SK-N-MC (cell line): Measurements from ENCODE around the gene CCNB3.

Source experiments
- DNase-seq: peaks from one replicate; pipeline ENCODE4 v3.0.0-alpha.2; 2011; ENCODE audit warnings: low read depth, low spot score
- H3K27ac ChIP-seq: fragments of 200-600 bp; sonication (generic); 2 replicates; pipeline ENCODE4 v1.5.1; 2016; ENCODE audit warnings: mixed run types
- H3K36me3 ChIP-seq: fragments of 200-600 bp; sonication (generic); 2 replicates; pipeline ENCODE4 v1.6.1; 2017; ENCODE audit warnings: antibody characterized with exemption, low read length, mixed read lengths; ENCODE audit not compliant: insufficient read depth
- H3K4me3 ChIP-seq: fragments of 200-600 bp; sonication (generic); 2 replicates; pipeline ENCODE4 v1.5.1; 2016
- H3K9ac ChIP-seq: fragments of 200-600 bp; sonication (generic); 2 replicates; pipeline ENCODE4 v1.8.0; 2017; ENCODE audit warnings: mixed run types, mixed read lengths; ENCODE audit not compliant: insufficient read length
- H3K9me3 ChIP-seq: fragments of 200-600 bp; sonication (generic); 2 replicates; pipeline ENCODE4 v1.6.1; 2017; ENCODE audit warnings: low read depth, mild to moderate bottlenecking, antibody characterized with exemption, low read length, moderate library complexity, mixed read lengths
- EZH2 ChIP-seq: fragments of 200-600 bp; sonication (generic); IDR thresholded peaks from one replicate; pipeline ENCODE4 v1.6.1; 2017; ENCODE audit warnings: antibody characterized with exemption
- FOXP2 ChIP-seq: optimal IDR thresholded peaks from 2 replicates; pipeline ENCODE3; 2011; ENCODE audit warnings: mild to moderate bottlenecking, moderate library complexity; ENCODE audit not compliant: insufficient read depth; ENCODE audit errors: extremely low read length, control extremely low read depth
- POLR2AphosphoS5 ChIP-seq: IDR thresholded peaks from 2 replicates; pipeline ENCODE4 v1.6.1; 2012; ENCODE audit warnings: mild to moderate bottlenecking, low read depth, low read length, borderline replicate concordance

CCNB3 gene

GRCh38 chrX:50393902-50394301, 189.3 kb downstream of the CCNB3 start:
- TF ChIP-seq POLR2AphosphoS5 (no peak), FOXP2 (no peak), EZH2 (no peak)
- no peak overlapping the region for H3K4me3 ChIP-seq
- no peak for DNase-seq
- no peaks in the 10 kb centered on the region for H3K9me3 ChIP-seq
- no peaks in the 10 kb centered on the region for H3K36me3 ChIP-seq
- H3K27ac ChIP-seq, result no peak overlapping the region
- H3K9ac ChIP-seq, result no peak overlapping the region
